HG03175 (cell line): ENCODE measurements around the gene REL.
"Not testable (repeated sequence)": the region's sequence is repeated elsewhere in the genome, so short reads cannot be mapped to it uniquely, and the experiment has no call there.

ENCODE experiments used
- ATAC-seq: cut with Tn5 transposase; IDR thresholded peaks from one replicate; pipeline ENCODE4 v1.9.1; 2021; ENCODE audit warnings: mild to moderate bottlenecking, moderate library complexity; ENCODE audit not compliant: unreplicated experiment

The REL gene

GRCh38 chr2:60867007-60867406, 14.4 kb upstream of the REL start:
- no peak for ATAC-seq

GRCh38 chr2:60867848-60868247, 13.5 kb upstream of the REL start:
- ATAC-seq, result peak; percentile 61

GRCh38 chr2:60868589-60869273, 12.6 kb upstream of the REL start:
- ATAC-seq, result no peak

GRCh38 chr2:60872510-60872928, 8.9 kb upstream of the REL start:
- peak; percentile 42 for ATAC-seq

- peak; percentile 84 for ATAC-seq
Observed at GRCh38 chr2:60873381-60873780, 8.0 kb upstream of the REL start.

- no peak for ATAC-seq
Observed at GRCh38 chr2:60875520-60875919, 5.9 kb upstream of the REL start.

GRCh38 chr2:60880643-60881046, 729 bp upstream of the REL start:
- ATAC-seq, result no peak

GRCh38 chr2:60882971-60883753, 1.8 kb downstream of the REL start:
- ATAC-seq, result peak; percentile 31

- ATAC-seq, result no peak
Observed at GRCh38 chr2:60883896-60884295, 2.5 kb downstream of the REL start.

- ATAC-seq, result no peak
Observed at GRCh38 chr2:60884800-60885199, 3.4 kb downstream of the REL start.

- ATAC-seq, result no peak
Observed at GRCh38 chr2:60885683-60886082, 4.3 kb downstream of the REL start.

GRCh38 chr2:60886991-60887390, 5.6 kb downstream of the REL start:
- ATAC-seq, result no peak

- ATAC-seq, result no peak
Observed at GRCh38 chr2:60888853-60889252, 7.5 kb downstream of the REL start.

GRCh38 chr2:60889581-60890392, 8.4 kb downstream of the REL start:
- ATAC-seq, result not testable (repeated sequence)

GRCh38 chr2:60890393-60890707, 9.0 kb downstream of the REL start:
- no peak for ATAC-seq

- ATAC-seq, result no peak
Observed at GRCh38 chr2:60891180-60891579, 9.8 kb downstream of the REL start.

- no peak for ATAC-seq
Observed at GRCh38 chr2:60898567-60898966, 17.2 kb downstream of the REL start.

- no peak for ATAC-seq
Observed at GRCh38 chr2:60899230-60899891, 18.0 kb downstream of the REL start.

GRCh38 chr2:60899892-60900249, 18.5 kb downstream of the REL start:
- ATAC-seq, result no peak

GRCh38 chr2:60901296-60901695, 19.9 kb downstream of the REL start:
- not testable (repeated sequence) for ATAC-seq

- ATAC-seq, result not testable (repeated sequence)
Observed at GRCh38 chr2:60905867-60906266, 24.5 kb downstream of the REL start.
